NCI-H2107 treated with DMSO at 0.1 percent for 48 hours (cell line): Measurements from ENCODE around the gene SPIN1.

Source experiments
- DNase-seq: peaks from one replicate; lab custom pipeline; 2025; ENCODE audit not compliant: unreplicated experiment; lab: John Stamatoyannopoulos, UW

The SPIN1 gene

GRCh38 chr9:88387552-88388202 is 567 bp upstream of the SPIN1 start:
- peak; percentile 69 for DNase-seq

- no peak for DNase-seq
Observed at GRCh38 chr9:88388886-88389605, 802 bp downstream of the SPIN1 start.

- no peak for DNase-seq
Observed at GRCh38 chr9:88390371-88390990, 2.2 kb downstream of the SPIN1 start.

GRCh38 chr9:88391236-88391635 is 3.0 kb downstream of the SPIN1 start:
- DNase-seq = no peak

- DNase-seq = no peak
Observed at GRCh38 chr9:88391921-88392320, 3.7 kb downstream of the SPIN1 start.

GRCh38 chr9:88392549-88392948 is 4.3 kb downstream of the SPIN1 start:
- DNase-seq = no peak

GRCh38 chr9:88396836-88397577 is 8.8 kb downstream of the SPIN1 start:
- DNase-seq = no peak

- DNase-seq = no peak
Observed at GRCh38 chr9:88398016-88398415, 9.8 kb downstream of the SPIN1 start.

GRCh38 chr9:88399966-88400365 is 11.7 kb downstream of the SPIN1 start:
- no peak for DNase-seq

- DNase-seq = no peak
Observed at GRCh38 chr9:88403340-88403739, 15.1 kb downstream of the SPIN1 start.

GRCh38 chr9:88406051-88406450 is 17.8 kb downstream of the SPIN1 start:
- no peak for DNase-seq

GRCh38 chr9:88411471-88411870 is 23.2 kb downstream of the SPIN1 start:
- DNase-seq = no peak

- no peak for DNase-seq
Observed at GRCh38 chr9:88414298-88414697, 26.1 kb downstream of the SPIN1 start.

GRCh38 chr9:88418025-88418424 is 29.8 kb downstream of the SPIN1 start:
- no peak for DNase-seq

GRCh38 chr9:88418715-88419540 is 30.7 kb downstream of the SPIN1 start:
- no peak for DNase-seq

GRCh38 chr9:88420227-88420626 is 32.0 kb downstream of the SPIN1 start:
- DNase-seq = no peak

- DNase-seq = no peak
Observed at GRCh38 chr9:88421348-88421747, 33.1 kb downstream of the SPIN1 start.

GRCh38 chr9:88425538-88425950 is 37.3 kb downstream of the SPIN1 start:
- no peak for DNase-seq

GRCh38 chr9:88426651-88427050 is 38.4 kb downstream of the SPIN1 start:
- no peak for DNase-seq

- DNase-seq = no peak
Observed at GRCh38 chr9:88429595-88430430, 41.6 kb downstream of the SPIN1 start.
